ENCODE measurements around the gene XRCC1. TPM values are rescaled to one million over a fixed set of nuclear protein-coding genes. Genes with fewer than 3 reads are reported as not detected.

Gene XRCC1
- total and polyA plus RNA-seq, 2 donors from 2014 or later = 19.3 to 24.5 TPM

- H3K27me3 ChIP-seq (ENCODE audit: control insufficient read depth, insufficient read depth, low read length) = no peaks in the 10 kb centered on the region
- peaks cover 6 to 12% (median 7%) of the 10 kb centered on the region in 3 donors for H3K36me3 ChIP-seq (ENCODE audit: control insufficient read depth in 2 of 3, insufficient read depth in 3 of 3, low read length in 3 of 3)
- no peak for DNase-seq
- no peak overlapping the region for H3K4me3 ChIP-seq (ENCODE audit: low read length in 3 of 3)
- H3K4me1 ChIP-seq (ENCODE audit: control insufficient read depth in 2 of 3, insufficient read depth in 2 of 3, low read depth in 1 of 3, low read length in 3 of 3) = peaks cover 0 to 4% (median 4%) of the 10 kb centered on the region in 3 donors
- intact Hi-C loops (cut with DNase I) = no loop called here
- no peak overlapping the region for H3K9ac ChIP-seq (ENCODE audit: low read length in 3 of 3)
- H3K9me3 ChIP-seq (ENCODE audit: control insufficient read depth in 2 of 3, insufficient read depth in 1 of 3, low read length in 3 of 3) = no peaks in the 10 kb centered on the region
- FAIRE-seq = no peak
- no peak for TF ChIP-seq CTCF (IDR thresholded peaks at IDR 0.05; ENCODE audit: borderline replicate concordance, extremely low read depth, insufficient read depth)
- no peak overlapping the region for H3K27ac ChIP-seq (ENCODE audit: low read depth in 2 of 2, low read length in 2 of 2)
Observed at GRCh38 chr19:43563816-43564457, 11.4 kb downstream of the XRCC1 start.

- Histone ChIP-seq H3K27me3 (ENCODE audit: control insufficient read depth, insufficient read depth, low read length) (no peaks in the 10 kb centered on the region), H3K36me3 (ENCODE audit: control insufficient read depth in 2 of 3, insufficient read depth in 3 of 3, low read length in 3 of 3) (peaks cover 6 to 16% (median 7%) of the 10 kb centered on the region in 3 donors), H3K4me3 (ENCODE audit: low read length in 3 of 3) (no peak overlapping the region), H3K9me3 (ENCODE audit: control insufficient read depth in 2 of 3, insufficient read depth in 1 of 3, low read length in 3 of 3) (no peaks in the 10 kb centered on the region), H3K9ac (ENCODE audit: low read length in 3 of 3) (no peak overlapping the region), H3K27ac (ENCODE audit: low read depth in 2 of 2, low read length in 2 of 2) (peak overlapping the region; percentile 22 to 66), H3K4me1 (ENCODE audit: control insufficient read depth in 2 of 3, insufficient read depth in 2 of 3, low read depth in 1 of 3, low read length in 3 of 3) (peaks cover 0 to 4% (median 4%) of the 10 kb centered on the region in 3 donors)
- no peak for TF ChIP-seq CTCF (IDR thresholded peaks at IDR 0.05; ENCODE audit: borderline replicate concordance, extremely low read depth, insufficient read depth)
- DNase-seq (peak in 1 of 5 donors; percentile 92), FAIRE-seq (no peak)
- intact Hi-C loops (cut with DNase I) = no loop called here
Observed at GRCh38 chr19:43562698-43563241, 12.6 kb downstream of the XRCC1 start.

GRCh38 chr19:43562226-43562697, 13.1 kb downstream of the XRCC1 start:
- peak overlapping the region; percentile 22 to 66 for H3K27ac ChIP-seq (ENCODE audit: low read depth in 2 of 2, low read length in 2 of 2)
- FAIRE-seq = no peak
- no peaks in the 10 kb centered on the region for H3K9me3 ChIP-seq (ENCODE audit: control insufficient read depth in 2 of 3, insufficient read depth in 1 of 3, low read length in 3 of 3)
- no peaks in the 10 kb centered on the region for H3K27me3 ChIP-seq (ENCODE audit: control insufficient read depth, insufficient read depth, low read length)
- H3K4me1 ChIP-seq (ENCODE audit: control insufficient read depth in 2 of 3, insufficient read depth in 2 of 3, low read depth in 1 of 3, low read length in 3 of 3) = peaks cover 0 to 4% (median 4%) of the 10 kb centered on the region in 3 donors
- intact Hi-C loops (cut with DNase I) = no loop called here
- H3K36me3 ChIP-seq (ENCODE audit: control insufficient read depth in 2 of 3, insufficient read depth in 3 of 3, low read length in 3 of 3) = peaks cover 6 to 17% (median 7%) of the 10 kb centered on the region in 3 donors
- no peak for TF ChIP-seq CTCF (IDR thresholded peaks at IDR 0.05; ENCODE audit: borderline replicate concordance, extremely low read depth, insufficient read depth)
- no peak overlapping the region for H3K9ac ChIP-seq (ENCODE audit: low read length in 3 of 3)
- H3K4me3 ChIP-seq (ENCODE audit: low read length in 3 of 3) = no peak overlapping the region
- DNase-seq = peak in 1 of 5 donors; percentile 46

Measured in kidney (tissue), 14 donors.